Bronchial epithelial cell (primary cell): Measurements from ENCODE around the gene PIBF1. TPM values are rescaled to one million over a fixed set of nuclear protein-coding genes. Genes with fewer than 3 reads are reported as not detected.
"Not testable (repeated sequence)": the region's sequence is repeated elsewhere in the genome, so short reads cannot be mapped to it uniquely, and the experiment has no call there.

ENCODE experiments used
- DNase-seq: peaks from one replicate; pipeline ENCODE4 v3.0.0-alpha.2; 2010; ENCODE audit warnings: low read depth
- FAIRE-seq: peaks from 2 replicates; lab custom pipeline; 2011; peaks lifted over from hg19 to GRCh38; lab: Jason Lieb, UNC
- H3K27me3 ChIP-seq: 2 replicates; pipeline ENCODE4 v1.5.1; 2011; ENCODE audit warnings: low read length; ENCODE audit not compliant: control insufficient read depth, insufficient read depth
- H3K36me3 ChIP-seq: 2 replicates; pipeline ENCODE4 v1.5.1; 2011; ENCODE audit warnings: low read length; ENCODE audit not compliant: control insufficient read depth, insufficient read depth
- H3K4me3 ChIP-seq: 2 replicates; pipeline ENCODE4 v1.5.1; 2011; ENCODE audit warnings: mild to moderate bottlenecking, low read depth, low read length, control low read depth
- CTCF ChIP-seq: IDR thresholded peaks from 2 replicates; pipeline ENCODE4 v1.5.1; 2011; ENCODE audit warnings: mild to moderate bottlenecking, moderate library complexity, low read length, control low read depth, inconsistent platforms; ENCODE audit not compliant: insufficient read depth, severe bottlenecking
- total RNA-seq: library from RNA; depleted of rRNA; stranded (reverse); fragments of >200 nt; gene quantifications from 2 replicates; pipeline ENCODE4 v1.2.1, GENCODE V29; 2014

PIBF1 gene
- total RNA-seq, 1 donor from 2014 or later, result 16.8 TPM

- DNase-seq (no peak), FAIRE-seq (no peak)
- no peaks in the 10 kb centered on the region for H3K36me3 ChIP-seq
- H3K4me3 ChIP-seq, result no peak overlapping the region
- no peaks in the 10 kb centered on the region for H3K27me3 ChIP-seq
- TF ChIP-seq CTCF, result no peak
Measured at GRCh38 chr13:73039201-73040108, 257.5 kb downstream of the PIBF1 start.

DNA sequence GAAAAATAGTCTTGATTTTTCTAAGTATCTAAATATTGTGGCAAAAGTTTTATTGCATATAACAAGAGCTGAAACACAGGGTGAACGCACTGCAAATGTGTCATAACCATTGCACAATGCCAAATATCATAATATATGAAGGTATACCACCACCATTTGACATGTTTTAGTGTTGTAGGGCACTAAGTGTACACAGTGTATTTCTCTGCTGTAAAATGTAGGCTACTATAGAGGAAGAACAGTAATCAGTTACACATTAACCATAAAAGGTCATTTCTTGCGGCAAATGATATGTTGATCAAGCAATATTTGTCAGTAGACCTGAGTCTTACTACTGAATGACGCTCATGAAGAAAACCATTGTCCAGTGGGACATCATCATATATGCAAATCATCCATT lies 258.6 kb downstream of the PIBF1 start:
- DNase-seq (no peak), FAIRE-seq (no peak)
- Histone ChIP-seq H3K36me3 (no peaks in the 10 kb centered on the region), H3K27me3 (no peaks in the 10 kb centered on the region), H3K4me3 (no peak overlapping the region)
- TF ChIP-seq CTCF, result no peak

DNA sequence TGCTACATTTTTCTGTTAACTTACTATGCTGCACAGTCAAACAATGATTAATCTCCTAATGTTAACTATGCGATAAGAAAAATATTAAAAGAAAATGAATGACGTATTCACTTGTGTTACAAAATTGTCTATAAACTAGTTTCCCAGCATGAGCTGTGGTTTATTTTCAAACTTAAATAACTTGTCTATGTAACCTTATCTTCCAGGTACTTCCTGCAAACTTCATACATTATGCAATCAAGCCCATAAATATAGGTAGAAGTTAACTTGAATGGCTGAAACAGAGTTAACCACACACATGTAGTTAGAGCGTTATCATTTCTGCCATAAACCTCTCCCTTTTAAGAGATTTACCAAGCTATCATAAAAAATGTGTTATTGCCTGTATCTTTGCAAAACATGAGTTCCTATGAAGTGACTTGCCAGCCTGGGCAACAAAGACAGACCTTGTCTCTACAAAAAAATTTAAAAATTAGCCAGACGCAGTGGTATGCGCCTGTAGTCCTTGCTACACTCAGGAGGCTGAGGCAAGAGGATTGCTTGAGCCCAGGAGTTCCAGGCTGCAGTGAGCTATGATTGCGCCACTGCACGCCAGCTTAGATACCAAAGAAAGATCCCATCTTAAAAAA lies 259.1 kb downstream of the PIBF1 start:
- TF ChIP-seq CTCF, result no peak
- DNase-seq (peak; percentile 38), FAIRE-seq (no peak)
- H3K27me3 ChIP-seq, result no peaks in the 10 kb centered on the region
- no peaks in the 10 kb centered on the region for H3K36me3 ChIP-seq
- no peak overlapping the region for H3K4me3 ChIP-seq

DNA sequence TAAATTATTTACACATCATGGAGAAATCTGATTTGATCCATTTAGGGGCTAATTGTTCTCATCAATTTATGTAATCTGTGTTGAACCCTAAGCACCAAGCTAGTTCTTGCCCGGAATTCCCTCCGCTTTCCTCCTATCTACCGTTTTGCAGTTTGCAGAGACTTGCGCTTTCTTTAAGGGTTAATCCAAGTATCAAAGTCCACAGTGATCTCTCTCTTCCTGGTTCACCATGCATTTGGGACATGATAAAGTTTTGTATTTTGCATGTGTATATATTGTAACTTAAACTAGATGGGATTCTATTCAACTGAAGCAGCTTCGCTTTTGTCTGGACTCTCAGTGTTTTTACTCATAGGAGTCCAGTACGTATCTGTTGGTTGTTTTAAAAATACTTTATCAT lies 263.1 kb downstream of the PIBF1 start:
- no peaks in the 10 kb centered on the region for H3K36me3 ChIP-seq
- DNase-seq (no peak), FAIRE-seq (no peak)
- no peak overlapping the region for H3K4me3 ChIP-seq
- no peaks in the 10 kb centered on the region for H3K27me3 ChIP-seq
- no peak for TF ChIP-seq CTCF

DNA sequence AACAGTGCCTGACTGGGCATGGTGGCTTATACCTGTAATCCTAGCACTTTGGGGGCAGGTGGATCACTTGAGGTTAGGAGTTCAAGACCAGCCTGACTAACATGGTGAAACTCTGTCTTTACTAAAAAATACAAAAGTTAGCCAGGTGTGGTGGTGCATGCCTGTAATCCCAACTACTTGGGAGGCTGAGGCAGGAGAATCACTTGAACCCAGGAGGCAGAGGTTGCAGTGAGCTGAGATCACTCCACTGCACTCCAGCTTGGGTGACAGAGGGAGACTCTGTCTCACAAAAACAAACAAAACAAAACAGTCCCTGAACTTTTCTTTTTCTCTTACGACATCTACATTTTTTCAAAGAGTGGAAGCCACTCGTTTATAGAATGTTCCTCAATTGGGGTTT lies 266.7 kb downstream of the PIBF1 start:
- not testable (repeated sequence) for H3K27me3 ChIP-seq, H3K4me3 ChIP-seq, DNase-seq, FAIRE-seq, H3K36me3 ChIP-seq

DNA sequence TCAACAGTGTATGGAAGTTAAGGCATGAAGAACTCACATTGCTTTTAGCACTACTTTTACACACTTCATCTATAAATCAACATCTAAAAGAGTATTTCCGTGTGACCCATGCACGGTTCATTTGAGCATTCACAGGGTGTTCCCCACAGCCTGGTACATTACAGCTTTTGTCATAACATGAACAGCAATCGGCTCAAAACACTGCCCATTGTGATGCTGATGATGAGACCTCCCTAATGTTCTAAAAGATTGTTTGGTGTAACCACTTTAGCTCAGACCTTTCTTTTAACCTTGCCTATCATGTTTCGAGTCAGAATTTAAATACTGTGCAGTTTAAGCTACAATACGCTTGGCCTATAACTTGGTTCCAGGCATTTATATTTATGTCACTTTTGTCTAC lies 272.8 kb downstream of the PIBF1 start:
- Histone ChIP-seq H3K36me3 (peaks cover under 1% of the 10 kb centered on the region), H3K4me3 (no peak overlapping the region), H3K27me3 (no peaks in the 10 kb centered on the region)
- no peak for TF ChIP-seq CTCF
- DNase-seq (no peak), FAIRE-seq (no peak)
